Right lobe of liver (tissue), 4 donors: Measurements from ENCODE around the gene LDLRAD4.

ENCODE experiments used
- POLR2A ChIP-seq: fragments of 450-650 bp; IDR thresholded peaks from one replicate; pipeline ENCODE4 v1.6.1; 2017; ENCODE audit warnings: antibody characterized with exemption, mild to moderate bottlenecking
- TF ChIP-seq, protein P1 (sequence below), 4 donors: fragments of 200-600 bp in 3 of 4; fragments of 450-650 bp in 1 of 4; IDR thresholded peaks; one replicate each; pipeline versions ENCODE4 v1.5.1 to v1.8.0; 2016 to 2022; ENCODE audit warnings: antibody characterized with exemption in 4 of 4, mild to moderate bottlenecking in 2 of 4
- donor health status: DM: no; HTN: no; CAD: no.
- donor health status: DM: no; HTN: no; CAD: no.
- donor health status: DM: no; HTN: yes; CAD: no.

- TF ChIP-seq, protein P1, sequence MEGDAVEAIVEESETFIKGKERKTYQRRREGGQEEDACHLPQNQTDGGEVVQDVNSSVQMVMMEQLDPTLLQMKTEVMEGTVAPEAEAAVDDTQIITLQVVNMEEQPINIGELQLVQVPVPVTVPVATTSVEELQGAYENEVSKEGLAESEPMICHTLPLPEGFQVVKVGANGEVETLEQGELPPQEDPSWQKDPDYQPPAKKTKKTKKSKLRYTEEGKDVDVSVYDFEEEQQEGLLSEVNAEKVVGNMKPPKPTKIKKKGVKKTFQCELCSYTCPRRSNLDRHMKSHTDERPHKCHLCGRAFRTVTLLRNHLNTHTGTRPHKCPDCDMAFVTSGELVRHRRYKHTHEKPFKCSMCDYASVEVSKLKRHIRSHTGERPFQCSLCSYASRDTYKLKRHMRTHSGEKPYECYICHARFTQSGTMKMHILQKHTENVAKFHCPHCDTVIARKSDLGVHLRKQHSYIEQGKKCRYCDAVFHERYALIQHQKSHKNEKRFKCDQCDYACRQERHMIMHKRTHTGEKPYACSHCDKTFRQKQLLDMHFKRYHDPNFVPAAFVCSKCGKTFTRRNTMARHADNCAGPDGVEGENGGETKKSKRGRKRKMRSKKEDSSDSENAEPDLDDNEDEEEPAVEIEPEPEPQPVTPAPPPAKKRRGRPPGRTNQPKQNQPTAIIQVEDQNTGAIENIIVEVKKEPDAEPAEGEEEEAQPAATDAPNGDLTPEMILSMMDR (IDR thresholded peaks at IDR 0.05), result no peak
- no peak for TF ChIP-seq POLR2A
Observed at GRCh38 chr18:13521418-13521817, 302.9 kb downstream of the LDLRAD4 start.
